ENCODE results near the gene RELN.
"Not testable (repeated sequence)": the region's sequence is repeated elsewhere in the genome, so short reads cannot be mapped to it uniquely, and the experiment has no call there.

The RELN gene

DNA sequence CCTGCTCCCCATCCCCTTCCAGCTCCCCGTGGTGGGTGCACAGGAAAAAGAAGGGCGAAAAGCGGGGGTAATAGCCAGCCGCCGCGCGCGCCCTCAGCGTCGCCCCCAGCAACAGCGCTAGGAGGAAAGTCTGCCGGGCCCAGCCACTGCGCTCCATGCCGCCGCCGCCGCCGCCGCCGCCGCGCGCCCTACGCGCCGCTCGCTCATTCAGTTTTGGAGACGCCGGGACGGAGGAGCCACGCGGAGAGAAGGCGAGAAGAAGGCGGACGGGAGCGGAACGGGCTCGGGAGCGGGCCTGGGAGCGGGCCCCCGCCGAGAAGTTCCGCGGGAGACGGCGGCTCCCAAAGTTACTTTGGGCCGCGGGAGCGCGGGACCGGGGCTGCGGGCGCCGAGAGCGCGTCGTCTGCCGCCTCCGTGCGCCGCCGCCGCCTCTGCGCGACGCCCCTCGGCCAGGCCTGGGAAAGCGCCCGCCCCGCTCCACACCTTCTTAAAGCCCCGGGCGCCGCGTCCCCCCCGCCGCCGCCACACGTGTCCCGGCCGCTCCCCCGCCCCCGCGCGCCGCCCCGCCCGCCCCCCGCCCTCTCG, at the start of gene RELN:
TSS of gene RELN (minus strand) at position 459 of the 585 bp plus-strand sequence. CDS start at position 157, 302 bp downstream.
- DNase-seq: no peak

DNA sequence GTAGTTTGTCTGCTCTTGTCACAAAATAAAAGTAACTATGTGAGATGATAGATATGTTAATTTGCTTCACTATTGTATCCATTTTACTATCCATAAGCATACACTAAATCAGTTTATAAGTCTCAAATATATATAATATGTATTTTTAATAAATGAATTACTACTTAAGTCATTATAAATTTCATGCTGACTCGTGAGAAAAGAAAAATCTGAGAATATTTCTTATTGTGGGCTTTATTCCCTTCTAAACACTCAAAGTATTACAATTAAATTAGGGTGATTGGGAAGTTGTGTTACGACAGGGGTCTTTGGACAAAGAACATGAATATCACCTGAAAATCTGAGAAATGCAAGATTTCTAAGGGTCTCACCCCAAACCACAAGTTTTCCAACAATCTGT, 48.7 kb upstream of the RELN start:
- no peak for DNase-seq

DNA sequence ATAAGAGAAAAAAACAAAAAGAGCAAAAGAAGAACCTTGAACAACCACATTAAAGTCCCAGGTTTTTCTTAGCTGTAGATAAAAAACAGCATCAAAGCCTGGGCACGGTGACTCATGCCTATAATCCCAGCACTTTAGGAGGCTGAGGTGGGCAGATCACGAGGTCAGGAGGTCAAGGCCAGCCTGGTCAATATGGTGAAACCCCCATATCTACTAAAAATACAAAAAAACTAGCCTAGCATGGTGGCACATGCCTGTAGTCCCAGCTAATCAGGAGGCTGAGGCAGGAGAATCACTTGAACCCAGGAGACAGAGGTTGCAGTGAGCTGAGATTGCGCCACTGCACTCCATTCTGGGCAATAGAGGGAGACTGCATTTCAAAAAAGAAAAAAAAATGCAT, 47.4 kb upstream of the RELN start:
- not testable (repeated sequence) for DNase-seq

DNA sequence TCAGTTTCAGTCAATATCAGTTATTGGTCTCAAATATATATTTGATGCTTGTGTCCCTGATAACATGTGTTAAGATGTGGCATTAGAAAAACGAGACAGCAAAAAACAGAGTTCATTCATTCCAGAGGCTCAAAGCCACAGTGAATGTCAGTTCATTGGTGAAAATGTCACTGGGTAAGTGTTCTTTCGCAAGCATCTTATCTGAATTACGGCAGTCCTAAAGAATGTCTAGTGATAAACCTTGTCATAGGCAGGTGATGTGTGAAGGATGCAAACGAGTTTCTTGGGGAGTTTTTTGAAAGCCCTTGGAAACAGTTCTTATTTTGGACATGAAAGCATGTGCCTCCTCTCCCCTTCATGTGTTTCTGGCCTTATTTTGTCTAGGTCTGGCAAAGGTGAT, 45.9 kb upstream of the RELN start:
- DNase-seq: no peak

DNA sequence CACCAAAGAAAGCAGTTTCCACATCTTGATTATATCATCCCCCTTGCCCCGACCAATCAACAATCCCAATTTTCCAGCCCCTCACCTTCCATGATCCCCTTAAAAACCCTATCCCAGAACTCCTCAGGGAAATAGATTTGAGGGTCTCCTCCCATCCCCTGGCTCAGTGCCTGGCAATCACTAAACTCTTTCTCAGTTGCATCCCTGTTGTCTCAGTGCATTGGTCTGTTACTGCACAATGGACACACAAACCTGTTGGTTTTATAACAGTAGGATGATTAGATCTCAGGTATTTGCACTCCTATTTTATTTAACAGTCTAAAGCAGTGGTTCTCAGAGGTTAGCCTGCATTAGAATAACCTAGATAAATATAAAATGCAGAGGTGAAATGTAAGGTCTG, 45.2 kb upstream of the RELN start:
- no peak for DNase-seq

DNA sequence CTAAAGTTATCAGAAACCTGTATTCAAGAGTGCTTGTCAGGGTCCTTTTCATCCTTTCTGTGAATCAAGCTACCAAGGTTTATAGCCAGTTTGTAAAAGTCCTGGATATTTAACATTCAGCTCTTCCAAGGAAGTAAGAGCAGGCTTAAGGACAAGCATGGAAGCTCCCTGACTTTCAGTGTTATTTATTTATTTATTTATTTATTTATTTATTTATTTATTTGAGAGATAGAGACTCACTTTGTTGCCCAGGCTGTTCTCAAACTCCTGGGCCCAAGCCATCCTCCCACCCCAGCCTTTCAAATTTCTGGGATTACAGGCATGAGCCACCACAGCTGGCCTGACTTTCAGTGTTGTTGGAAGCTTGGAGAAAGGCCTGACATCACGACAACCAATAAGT, 44.4 kb upstream of the RELN start:
- no peak for DNase-seq

DNA sequence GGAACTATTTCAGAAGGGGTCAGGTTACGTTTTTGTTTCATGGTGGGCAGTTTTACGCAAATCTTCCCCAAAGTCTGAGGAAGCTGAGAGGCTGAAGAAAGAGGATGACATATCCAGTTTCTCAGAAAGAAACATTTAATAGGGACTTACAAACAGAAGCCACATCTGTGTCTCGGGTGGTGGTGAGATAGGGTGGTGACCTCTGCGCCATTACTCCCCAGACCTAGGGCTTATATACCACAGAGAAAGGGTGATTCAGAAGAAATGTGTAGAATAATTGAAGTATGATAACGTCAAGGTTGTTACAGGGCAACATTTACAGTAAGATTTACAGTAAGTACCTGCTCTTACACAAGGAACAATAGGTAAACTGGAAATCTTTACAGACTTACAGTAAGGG, 43.0 kb upstream of the RELN start:
- no peak for DNase-seq

DNA sequence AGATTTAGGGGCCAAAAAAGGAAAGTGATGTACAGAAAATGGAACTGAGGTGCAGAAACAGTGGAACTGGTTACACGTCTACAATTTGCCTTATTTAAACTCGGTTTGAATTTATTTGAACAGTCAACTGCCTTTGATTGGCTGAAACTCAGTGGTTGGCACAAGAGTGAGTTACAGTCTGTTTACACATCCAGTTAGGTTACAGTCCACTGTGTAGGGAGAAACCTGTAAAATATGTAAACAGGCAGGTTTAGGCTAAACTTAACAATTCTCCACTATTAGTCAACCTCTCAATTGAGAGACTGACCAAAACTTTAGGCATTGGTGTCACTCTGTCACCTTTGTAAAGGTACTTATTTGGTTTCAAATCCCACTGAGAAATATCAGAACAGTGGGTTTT, 40.3 kb upstream of the RELN start:
- no peak for DNase-seq

DNA sequence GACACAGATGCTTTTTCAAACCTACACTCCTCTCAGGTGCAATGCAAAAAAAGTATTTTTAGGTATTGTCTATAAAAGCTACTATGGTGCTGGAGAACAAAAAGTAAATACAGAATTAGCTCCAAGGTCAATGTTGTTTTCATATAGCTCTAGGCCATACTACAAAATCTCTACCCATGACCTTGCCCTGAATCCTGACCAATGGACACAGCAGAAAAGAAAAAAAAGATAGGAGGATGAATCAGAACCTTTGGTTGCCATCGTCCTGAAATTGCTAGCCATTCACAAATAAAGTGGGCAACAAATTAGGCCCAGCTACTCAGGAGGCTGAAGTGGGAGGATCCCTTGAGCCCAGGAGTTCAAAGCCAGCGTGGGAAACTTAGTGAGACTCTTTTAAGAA, 35.2 kb upstream of the RELN start:
- no peak for DNase-seq

DNA sequence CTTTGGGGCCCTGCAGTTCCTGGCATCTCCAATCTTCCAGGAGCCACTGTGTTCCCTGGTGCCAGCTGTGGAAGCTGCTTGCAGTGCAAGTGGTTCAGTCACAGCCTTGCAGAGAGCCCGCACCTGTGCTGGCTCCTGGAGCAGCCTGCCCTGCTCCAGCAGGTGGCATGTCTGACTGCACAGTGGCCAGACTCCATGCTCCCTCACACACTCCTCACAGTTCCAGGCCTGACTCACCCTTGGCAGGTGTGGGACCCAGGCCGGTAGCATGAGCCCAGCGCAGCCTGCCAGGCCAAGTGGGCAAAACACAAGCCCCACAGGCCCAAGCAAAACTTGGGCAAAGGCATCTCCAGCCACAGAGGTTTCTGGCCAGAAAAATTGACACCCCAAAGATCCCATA, 33.6 kb upstream of the RELN start:
- no peak for DNase-seq

DNA sequence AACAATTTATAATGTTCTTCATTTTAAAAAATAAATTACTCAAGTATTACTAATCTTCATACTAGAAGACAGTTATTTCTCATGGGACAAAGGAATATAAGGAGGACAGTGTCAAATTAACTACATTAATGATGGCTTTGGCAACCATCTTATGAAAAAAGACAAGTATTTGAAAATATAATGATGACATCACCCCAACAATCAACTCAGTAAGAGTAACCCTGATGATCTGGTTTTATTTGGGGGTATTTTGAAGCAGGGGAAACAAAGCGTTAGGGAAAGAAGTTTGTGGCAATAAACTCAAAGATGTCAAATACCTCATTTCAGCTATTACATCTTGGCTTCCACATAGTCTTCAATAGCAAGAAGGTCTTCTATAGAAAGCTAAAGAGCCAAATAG, 29.0 kb upstream of the RELN start:
- DNase-seq: no peak

DNA sequence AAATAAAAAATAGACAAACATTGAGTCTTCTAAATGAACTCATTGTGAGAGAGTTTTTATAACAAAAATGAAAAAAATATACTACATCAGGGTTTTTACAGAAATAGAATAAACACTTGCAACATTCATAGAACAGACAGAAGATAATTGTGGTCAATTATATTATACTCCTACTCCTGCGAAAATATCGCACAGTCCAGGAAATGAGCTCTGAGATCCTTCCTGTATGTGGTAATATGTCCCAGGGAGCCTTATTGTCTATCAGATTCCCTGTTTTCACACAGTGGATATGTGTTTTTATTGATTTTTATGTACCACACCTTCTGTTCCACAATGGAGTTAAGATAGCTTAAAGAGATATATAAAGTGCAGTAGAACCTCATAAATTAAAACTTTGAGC, 27.5 kb upstream of the RELN start:
- no peak for DNase-seq

DNA sequence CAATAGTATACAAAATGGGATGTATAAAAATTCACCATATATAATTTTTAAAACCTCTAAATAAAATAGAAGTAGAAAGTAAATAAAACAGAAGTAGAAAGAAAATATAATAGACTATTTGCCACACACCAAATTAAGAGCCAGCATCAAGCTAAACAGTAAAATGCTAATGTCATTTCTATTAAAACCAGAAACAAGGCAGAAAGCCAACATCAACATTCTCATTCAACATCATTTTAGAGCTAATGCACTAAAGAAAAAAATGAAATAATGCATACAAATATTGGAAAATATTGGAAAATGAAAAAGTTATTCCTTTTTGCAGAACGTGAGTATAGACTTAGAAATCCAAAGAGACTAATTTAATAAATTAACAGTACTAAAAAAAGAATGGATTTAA, 23.4 kb upstream of the RELN start:
- DNase-seq: no peak

DNA sequence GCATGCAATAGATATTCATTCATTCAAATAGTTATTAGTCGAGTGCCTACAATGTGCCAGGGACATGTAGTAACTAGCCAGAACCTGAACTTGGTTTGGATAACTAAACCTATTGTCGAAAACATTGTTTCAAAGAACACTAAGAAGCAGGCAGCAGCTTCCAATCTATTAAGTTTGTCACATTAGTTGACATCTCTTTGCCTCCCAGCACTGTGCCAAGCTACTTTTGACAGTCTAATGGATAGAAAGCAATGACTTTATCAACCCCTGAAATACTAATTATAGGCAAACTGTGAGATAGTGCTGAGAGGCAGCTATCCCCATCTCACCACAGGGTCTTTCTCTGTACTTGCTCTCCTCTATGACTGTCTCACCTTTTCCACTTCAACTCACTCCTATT, 22.4 kb upstream of the RELN start:
- no peak for DNase-seq

DNA sequence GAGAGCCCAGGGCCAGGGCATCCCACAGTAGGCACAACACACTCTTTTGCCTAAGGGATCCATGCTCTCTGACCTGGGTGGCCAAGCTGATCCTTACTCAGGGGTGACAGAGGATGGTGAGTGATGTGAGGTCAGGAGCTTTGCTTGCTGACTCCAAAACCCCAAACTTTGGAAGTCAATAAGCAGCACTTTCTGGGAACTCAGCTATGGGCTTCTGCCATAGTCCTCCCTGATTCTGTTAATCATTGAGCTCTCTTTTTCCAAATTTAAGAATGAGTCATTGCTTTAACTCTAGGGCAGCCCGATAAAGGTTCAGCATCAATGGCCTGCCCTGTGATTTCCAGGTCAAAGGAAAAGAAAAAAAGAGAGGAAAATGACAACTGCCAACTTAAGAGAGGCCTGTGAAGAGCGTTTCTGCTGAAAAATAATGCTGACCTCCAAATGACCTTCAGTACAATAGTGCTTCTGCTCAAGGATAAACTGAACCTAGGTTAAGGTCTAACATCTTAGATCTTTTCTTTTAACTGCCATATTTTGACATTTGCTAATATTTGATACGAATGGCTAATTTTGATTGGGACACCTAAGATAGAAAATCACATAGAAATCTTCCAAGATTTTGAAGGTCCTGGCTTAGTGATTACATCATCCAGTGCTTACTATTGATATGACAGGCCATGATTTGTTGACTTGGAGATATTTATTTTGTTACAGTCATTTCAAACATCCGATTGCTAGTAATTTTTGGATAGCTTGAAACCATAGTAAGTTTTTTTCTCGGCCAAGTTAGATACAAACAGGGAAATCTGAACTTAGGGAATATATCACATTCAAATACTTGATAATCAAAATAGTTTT, 20.8 kb upstream of the RELN start:
- DNase-seq: no peak

DNA sequence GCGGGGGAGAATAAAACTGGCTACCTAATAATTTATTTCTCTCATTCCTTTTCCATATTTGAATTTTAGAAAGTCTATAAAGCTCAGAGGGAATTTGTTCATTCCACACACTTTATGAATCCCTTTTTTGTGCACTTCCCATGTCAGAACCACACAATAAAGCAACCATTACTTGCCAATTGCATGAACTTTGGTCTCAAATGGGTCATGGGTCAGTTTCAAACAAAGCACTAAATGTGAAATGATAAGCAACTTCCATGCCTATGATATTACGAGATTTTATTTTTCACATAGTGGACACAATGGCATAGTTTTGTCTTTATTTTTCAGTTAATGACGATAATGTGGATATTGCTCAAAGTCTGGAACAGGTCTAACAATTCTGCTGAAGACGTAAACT, 18.6 kb upstream of the RELN start:
- no peak for DNase-seq

DNA sequence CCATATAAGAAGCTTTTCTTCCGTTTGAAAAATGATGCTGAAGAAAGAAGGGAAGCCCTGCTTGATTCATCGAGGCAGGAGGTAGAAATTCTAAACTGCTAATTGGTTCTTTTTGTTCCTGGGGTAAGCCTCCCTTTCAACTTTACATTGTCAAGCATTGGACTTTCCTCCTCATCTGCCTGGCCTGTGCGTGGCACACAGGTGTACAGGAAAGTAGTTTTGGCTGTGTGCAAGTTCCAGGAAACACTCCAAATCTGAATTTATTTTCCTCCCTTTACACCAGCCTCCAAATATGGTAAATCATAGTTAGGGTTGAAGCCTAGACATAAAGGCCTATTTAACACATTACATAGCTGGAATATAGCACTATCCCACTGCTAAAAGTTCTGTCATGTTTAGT, 18.2 kb upstream of the RELN start:
- no peak for DNase-seq

DNA sequence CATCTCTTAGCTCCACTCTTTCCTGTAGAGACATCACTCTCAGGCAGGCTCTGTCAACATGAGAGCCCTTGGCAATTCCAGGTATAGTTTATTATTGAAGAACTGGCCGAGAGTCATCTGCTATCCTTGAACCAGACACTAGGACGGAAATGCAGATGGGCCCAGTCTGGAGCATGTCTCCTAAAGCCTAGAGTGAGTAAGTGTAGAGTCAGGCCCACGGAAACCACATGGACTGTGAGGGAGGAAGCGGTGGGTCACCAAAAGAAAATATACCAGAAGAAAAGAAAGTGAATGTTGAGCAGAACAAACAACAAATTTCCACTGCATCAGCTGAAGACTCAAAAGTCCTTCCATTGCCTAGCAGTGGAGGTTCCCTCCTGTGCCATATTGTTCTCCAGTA, 15.7 kb upstream of the RELN start:
- DNase-seq: no peak

DNA sequence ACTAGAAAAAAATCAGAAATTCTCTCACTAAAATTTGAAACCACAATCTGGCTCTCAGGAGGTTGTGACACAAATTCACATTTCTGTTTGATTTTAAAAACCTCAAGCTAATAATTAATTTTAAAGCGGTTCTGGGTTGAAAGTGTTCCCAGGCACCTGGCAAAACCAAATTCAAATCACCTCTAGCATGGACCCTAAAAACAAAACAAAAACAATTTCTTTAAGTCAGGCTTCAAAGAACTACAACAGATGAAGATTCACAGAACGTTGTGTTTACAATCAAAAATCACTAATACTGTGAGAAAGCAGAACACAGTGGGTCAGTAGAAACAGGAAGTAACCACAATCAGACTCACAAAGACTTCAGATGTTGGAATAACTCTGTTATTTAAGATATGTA, 7.2 kb upstream of the RELN start:
- no peak for DNase-seq

DNA sequence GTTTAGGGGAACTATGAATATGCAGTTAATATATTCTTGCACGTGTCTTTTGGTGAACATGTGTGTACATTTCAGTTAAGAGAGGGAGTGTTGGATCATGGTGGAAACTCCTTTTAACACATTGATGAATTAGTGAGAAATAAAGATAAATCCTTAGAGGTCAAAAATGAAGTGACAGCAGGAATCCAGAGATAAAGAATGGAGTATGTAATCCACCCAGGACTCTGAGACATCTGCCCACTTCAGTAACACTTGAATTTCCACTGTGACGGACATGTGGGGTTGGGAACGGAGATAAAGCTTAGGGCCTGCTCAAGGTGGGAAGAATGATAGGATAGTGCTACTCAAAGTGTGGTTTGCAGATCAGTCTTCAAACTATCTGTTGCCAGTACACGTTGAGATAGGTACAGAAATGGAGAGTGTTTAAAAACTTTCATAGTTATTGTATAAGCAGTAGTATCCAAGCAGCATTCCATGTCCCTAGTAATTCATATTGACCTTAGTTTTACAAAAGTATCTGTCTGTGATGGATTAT, 6.6 kb upstream of the RELN start:
- peak; percentile 82 for DNase-seq

DNA sequence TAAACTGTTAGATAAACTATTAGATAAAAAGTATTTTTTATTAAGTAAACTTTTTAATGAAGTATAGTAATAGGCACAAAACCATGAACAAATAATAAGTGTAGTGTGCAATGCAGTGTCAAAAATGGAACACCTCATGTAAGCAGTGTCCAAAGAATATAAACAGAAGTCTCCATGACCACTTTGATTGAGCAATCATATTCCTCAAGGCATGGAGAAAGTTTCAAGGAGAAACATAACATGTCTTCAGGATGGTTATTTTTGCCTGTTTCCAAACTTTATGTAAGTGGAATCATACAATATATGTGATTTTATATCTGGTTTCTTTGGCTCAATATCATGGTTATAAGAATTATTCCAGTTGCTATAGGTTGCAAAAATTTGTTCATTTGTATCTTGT, 6.1 kb upstream of the RELN start:
- DNase-seq: no peak

DNA sequence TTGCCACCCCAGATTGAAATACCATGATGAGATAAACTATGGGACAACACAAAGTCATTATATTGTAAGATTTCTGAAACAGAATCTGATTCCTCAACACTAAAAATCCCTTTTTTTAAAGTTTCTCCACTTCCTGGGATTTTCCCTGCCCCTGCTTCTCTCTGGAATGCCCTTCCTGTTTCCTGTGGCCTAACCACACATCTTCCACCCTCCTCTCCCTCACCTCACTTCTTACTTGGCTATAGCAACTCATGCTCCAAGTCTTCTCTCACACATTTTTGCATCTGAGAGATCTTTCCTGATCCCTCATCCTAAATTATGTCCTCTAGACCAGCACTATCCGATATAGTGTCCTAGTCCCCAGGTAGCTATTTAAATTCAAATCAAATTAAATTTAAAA, 4.1 kb upstream of the RELN start:
- no peak for DNase-seq

DNA sequence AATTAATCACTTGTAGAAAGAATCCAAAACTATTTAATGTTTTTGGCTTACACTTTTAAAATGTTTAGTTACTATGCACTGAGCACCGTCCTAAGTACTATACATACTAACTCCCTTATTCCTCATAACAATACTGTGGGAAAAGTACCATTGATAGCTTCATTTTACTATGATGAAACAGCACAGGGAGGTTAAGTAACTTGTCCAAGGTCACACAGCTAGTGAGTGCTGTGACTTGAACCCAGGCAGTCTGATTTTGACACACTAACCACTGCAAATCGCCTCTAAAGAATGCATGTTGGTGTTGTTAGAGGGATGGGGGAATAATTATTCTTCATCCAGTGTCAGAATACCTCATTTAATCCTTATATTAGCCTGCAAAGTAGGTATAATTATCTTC, 1.9 kb upstream of the RELN start:
- no peak for DNase-seq

DNA sequence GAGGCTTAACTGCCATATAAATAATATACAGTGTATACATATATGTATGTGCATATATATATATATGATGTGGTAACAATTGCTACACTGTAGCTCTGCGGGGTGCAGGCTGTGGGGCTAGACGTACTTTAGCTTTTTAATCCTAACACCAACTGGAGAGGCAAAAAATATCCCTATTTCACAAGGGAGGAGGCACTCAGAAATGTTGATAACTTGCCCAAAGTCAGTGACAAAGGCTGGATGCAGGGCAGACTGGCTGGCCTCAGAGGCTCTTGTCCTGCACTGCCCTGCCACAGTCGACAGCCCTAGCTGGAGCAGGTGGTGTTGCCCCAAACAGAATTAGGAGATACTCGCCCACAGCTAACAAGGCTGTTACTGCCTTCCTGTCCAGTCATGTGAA, 1.5 kb upstream of the RELN start:
- DNase-seq: no peak

All from hematopoietic multipotent progenitor cell treated with erythropoietin and hydrocortisone succinate and interleukin-3 and kit ligand, for 8 days (in vitro differentiated cells).